ENCODE data around the gene NPTX2.

Gene NPTX2

GRCh38 chr7:98654524-98655272, 37.6 kb downstream of the NPTX2 start:
- Histone ChIP-seq H3K4me2 (ENCODE audit: low read length) (no peak overlapping the region), H3K79me2 (no peaks in the 10 kb centered on the region), H3K4me3 (ENCODE audit: low read depth, low read length) (no peak overlapping the region), H2AFZ (no peak overlapping the region), H3K36me3 (ENCODE audit: control insufficient read depth, insufficient read depth, low read length) (no peaks in the 10 kb centered on the region), H3K27me3 (ENCODE audit: control insufficient read depth, insufficient read depth, low read length) (no peaks in the 10 kb centered on the region), H3K9me3 (ENCODE audit: control insufficient read depth, low read length) (no peaks in the 10 kb centered on the region), H3K9ac (no peak overlapping the region), H3K4me1 (no peaks in the 10 kb centered on the region), H3K27ac (no peak overlapping the region)
- TF ChIP-seq CTCF (IDR thresholded peaks at IDR 0.05): no peak

GRCh38 chr7:98655611-98656010, 38.5 kb downstream of the NPTX2 start:
- Histone ChIP-seq H3K27ac (no peak overlapping the region), H2AFZ (no peak overlapping the region)

DNA sequence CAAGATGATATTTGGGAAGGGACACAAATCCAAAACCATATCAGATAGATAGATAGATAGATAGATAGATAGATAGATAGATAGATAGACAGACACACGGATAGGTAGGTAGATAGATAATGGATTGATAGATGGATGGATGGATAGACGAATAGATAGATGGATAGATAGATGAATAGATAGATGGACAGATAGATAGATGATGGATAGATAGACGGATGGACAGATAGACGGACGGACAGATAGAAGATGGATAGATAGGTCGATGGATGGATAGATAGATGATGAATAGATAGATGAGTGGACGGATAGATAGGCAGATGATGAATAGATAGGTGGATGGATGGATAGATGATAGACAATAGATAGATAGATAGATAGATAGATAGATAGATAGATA, 39.8 kb downstream of the NPTX2 start:
- Histone ChIP-seq H3K9ac (no peak overlapping the region), H3K4me2 (ENCODE audit: low read length) (no peak overlapping the region), H2AFZ (no peak overlapping the region), H3K4me3 (ENCODE audit: low read depth, low read length) (no peak overlapping the region), H3K4me1 (no peaks in the 10 kb centered on the region), H3K27me3 (ENCODE audit: control insufficient read depth, insufficient read depth, low read length) (no peaks in the 10 kb centered on the region), H3K79me2 (no peaks in the 10 kb centered on the region), H3K27ac (no peak overlapping the region), H3K36me3 (ENCODE audit: control insufficient read depth, insufficient read depth, low read length) (no peaks in the 10 kb centered on the region), H3K9me3 (ENCODE audit: control insufficient read depth, low read length) (no peaks in the 10 kb centered on the region)
- no peak for TF ChIP-seq CTCF (IDR thresholded peaks at IDR 0.05)

More at GRCh38 chr7:98655611-98656010, 38.5 kb downstream of the NPTX2 start:
- no peak overlapping the region for H3K4me2 ChIP-seq (ENCODE audit: low read length)
- no peaks in the 10 kb centered on the region for H3K4me1 ChIP-seq
- H3K9ac ChIP-seq: no peak overlapping the region
- no peaks in the 10 kb centered on the region for H3K9me3 ChIP-seq (ENCODE audit: control insufficient read depth, low read length)
- H3K36me3 ChIP-seq (ENCODE audit: control insufficient read depth, insufficient read depth, low read length): no peaks in the 10 kb centered on the region
- TF ChIP-seq CTCF (IDR thresholded peaks at IDR 0.05): no peak
- H3K79me2 ChIP-seq: no peaks in the 10 kb centered on the region
- H3K4me3 ChIP-seq (ENCODE audit: low read depth, low read length): no peak overlapping the region
- no peaks in the 10 kb centered on the region for H3K27me3 ChIP-seq (ENCODE audit: control insufficient read depth, insufficient read depth, low read length)

DNA sequence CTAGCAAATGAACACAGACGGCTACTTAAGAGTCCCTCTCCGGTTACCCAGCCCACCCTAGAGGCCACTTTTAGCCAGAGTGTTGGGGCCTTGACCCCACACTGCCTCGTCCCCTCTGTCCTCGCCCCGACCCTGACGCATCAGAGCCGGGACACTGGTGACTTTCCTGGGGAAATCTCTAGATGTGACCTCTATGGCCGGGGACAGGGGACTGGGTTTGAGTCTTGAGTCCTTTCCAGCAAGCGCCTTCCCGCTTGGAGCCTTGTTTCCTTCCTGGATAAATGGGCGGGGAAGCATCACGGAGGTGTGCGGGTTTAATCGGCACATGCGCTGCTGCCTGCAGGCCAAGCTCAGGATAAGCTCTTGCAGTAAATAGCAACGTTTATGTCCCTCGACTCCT, 40.7 kb downstream of the NPTX2 start:
- Histone ChIP-seq H3K9me3 (ENCODE audit: control insufficient read depth, low read length) (no peaks in the 10 kb centered on the region), H3K36me3 (ENCODE audit: control insufficient read depth, insufficient read depth, low read length) (no peaks in the 10 kb centered on the region), H3K4me2 (ENCODE audit: low read length) (no peak overlapping the region), H3K4me1 (no peaks in the 10 kb centered on the region), H3K27me3 (ENCODE audit: control insufficient read depth, insufficient read depth, low read length) (no peaks in the 10 kb centered on the region), H3K27ac (no peak overlapping the region), H2AFZ (no peak overlapping the region), H3K9ac (no peak overlapping the region), H3K4me3 (ENCODE audit: low read depth, low read length) (no peak overlapping the region), H3K79me2 (no peaks in the 10 kb centered on the region)
- no peak for TF ChIP-seq CTCF (IDR thresholded peaks at IDR 0.05)

GRCh38 chr7:98659756-98660155, 42.7 kb downstream of the NPTX2 start:
- H3K36me3 ChIP-seq (ENCODE audit: control insufficient read depth, insufficient read depth, low read length): no peaks in the 10 kb centered on the region
- H3K27me3 ChIP-seq (ENCODE audit: control insufficient read depth, insufficient read depth, low read length): no peaks in the 10 kb centered on the region
- no peak overlapping the region for H3K9ac ChIP-seq
- no peak overlapping the region for H2AFZ ChIP-seq
- TF ChIP-seq CTCF (IDR thresholded peaks at IDR 0.05): no peak
- no peak overlapping the region for H3K4me2 ChIP-seq (ENCODE audit: low read length)
- no peak overlapping the region for H3K27ac ChIP-seq
- H3K9me3 ChIP-seq (ENCODE audit: control insufficient read depth, low read length): no peaks in the 10 kb centered on the region
- no peaks in the 10 kb centered on the region for H3K4me1 ChIP-seq
- H3K4me3 ChIP-seq (ENCODE audit: low read depth, low read length): no peak overlapping the region
- H3K79me2 ChIP-seq: no peaks in the 10 kb centered on the region
